GM13976 (cell line): ENCODE data around the gene SGSM2.

Experiments
- DNase-seq: peaks from one replicate; pipeline ENCODE4 v3.0.0; 2012; ENCODE audit warnings: low spot score
- in situ Hi-C: fragments of 300-500 bp; cut with MboI; formaldehyde crosslinking; loops from one replicate; pipeline ENCODE4 v1.12.0; 2022; ENCODE audit warnings: low sequenced_read_pairs, mixed read lengths, inconsistent platforms; ENCODE audit not compliant: unreplicated experiment
- TF ChIP-seq, protein P1 (sequence below): IDR thresholded peaks from 2 replicates; pipeline ENCODE4 v1.5.1; 2012; ENCODE audit warnings: borderline replicate concordance, mild to moderate bottlenecking; ENCODE audit not compliant: insufficient read depth; ENCODE audit errors: extremely low read depth, missing control alignments, control extremely low read depth

The SGSM2 gene

GRCh38 chr17:2375406-2375805 is 38.1 kb downstream of the SGSM2 start:
- TF ChIP-seq, protein P1, sequence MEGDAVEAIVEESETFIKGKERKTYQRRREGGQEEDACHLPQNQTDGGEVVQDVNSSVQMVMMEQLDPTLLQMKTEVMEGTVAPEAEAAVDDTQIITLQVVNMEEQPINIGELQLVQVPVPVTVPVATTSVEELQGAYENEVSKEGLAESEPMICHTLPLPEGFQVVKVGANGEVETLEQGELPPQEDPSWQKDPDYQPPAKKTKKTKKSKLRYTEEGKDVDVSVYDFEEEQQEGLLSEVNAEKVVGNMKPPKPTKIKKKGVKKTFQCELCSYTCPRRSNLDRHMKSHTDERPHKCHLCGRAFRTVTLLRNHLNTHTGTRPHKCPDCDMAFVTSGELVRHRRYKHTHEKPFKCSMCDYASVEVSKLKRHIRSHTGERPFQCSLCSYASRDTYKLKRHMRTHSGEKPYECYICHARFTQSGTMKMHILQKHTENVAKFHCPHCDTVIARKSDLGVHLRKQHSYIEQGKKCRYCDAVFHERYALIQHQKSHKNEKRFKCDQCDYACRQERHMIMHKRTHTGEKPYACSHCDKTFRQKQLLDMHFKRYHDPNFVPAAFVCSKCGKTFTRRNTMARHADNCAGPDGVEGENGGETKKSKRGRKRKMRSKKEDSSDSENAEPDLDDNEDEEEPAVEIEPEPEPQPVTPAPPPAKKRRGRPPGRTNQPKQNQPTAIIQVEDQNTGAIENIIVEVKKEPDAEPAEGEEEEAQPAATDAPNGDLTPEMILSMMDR, result no peak
- in situ Hi-C loops, result no loop called here
- no peak for DNase-seq

GRCh38 chr17:2376107-2376506 is 38.8 kb downstream of the SGSM2 start:
- no peak for DNase-seq

DNA sequence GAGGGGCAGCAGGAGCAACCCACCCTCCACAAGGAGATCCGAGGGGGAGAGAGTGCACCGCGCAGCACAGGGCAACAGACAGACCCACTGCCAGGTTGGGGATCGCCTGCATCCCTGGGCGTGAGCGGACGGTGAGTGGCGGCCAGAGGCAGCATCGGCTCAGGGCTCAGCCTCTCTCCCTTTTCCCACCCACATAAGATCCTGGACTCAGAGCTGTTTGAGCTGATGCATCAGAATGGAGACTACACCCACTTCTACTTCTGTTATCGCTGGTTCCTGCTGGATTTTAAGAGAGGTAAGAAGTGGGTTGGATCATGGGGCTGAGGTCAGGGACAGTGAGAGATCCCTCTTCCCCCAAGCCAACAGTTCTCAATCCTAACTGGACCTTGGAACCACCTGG is 40.4 kb downstream of the SGSM2 start:
- in situ Hi-C loops, result no loop called here
- TF ChIP-seq, protein P1, result no peak
- DNase-seq, result no peak

More at GRCh38 chr17:2376107-2376506, 38.8 kb downstream of the SGSM2 start:
- TF ChIP-seq, protein P1, result no peak
- in situ Hi-C loops, result no loop called here

GRCh38 chr17:2378905-2379304 is 41.6 kb downstream of the SGSM2 start:
- in situ Hi-C loops, result no loop called here
- DNase-seq, result no peak
- TF ChIP-seq, protein P1, result no peak

DNA sequence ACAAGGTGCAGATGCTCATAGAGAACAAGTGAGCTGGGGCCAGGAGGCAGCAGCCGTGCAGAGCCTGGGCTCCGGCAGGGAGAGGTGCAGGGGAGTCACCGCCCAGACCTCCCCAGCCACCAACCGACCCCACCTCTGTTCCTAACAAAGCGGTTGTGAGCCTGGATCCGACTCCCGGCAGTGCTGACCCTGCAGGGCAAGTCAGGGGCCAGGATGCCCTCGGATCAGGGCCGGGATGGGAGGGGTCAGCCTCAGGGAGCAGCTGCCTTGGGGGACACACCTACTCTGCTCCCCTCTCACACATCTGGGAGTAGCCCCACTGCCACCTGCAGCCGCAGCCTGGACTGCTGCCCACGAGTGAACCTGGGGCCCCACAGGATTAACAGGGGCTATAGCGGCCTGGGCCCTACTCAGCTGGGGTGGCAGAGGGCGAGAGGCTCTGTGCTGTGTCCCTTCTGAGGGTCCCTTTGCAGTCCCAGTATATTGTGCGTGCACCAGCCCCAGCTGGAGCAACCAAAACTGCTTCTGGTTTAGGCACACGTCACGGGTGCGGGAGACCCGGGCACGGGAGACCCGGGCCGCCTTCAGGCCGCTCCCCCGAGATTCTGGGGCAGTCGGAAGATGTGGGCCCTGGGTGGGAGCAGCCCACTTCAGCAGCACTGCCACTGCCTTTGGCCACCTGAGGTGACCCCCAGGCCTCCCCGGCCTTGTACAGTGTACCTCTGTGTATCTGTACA is 42.4 kb downstream of the SGSM2 start:
- in situ Hi-C loops, result no loop called here
- TF ChIP-seq, protein P1, result no peak
- no peak for DNase-seq

DNA sequence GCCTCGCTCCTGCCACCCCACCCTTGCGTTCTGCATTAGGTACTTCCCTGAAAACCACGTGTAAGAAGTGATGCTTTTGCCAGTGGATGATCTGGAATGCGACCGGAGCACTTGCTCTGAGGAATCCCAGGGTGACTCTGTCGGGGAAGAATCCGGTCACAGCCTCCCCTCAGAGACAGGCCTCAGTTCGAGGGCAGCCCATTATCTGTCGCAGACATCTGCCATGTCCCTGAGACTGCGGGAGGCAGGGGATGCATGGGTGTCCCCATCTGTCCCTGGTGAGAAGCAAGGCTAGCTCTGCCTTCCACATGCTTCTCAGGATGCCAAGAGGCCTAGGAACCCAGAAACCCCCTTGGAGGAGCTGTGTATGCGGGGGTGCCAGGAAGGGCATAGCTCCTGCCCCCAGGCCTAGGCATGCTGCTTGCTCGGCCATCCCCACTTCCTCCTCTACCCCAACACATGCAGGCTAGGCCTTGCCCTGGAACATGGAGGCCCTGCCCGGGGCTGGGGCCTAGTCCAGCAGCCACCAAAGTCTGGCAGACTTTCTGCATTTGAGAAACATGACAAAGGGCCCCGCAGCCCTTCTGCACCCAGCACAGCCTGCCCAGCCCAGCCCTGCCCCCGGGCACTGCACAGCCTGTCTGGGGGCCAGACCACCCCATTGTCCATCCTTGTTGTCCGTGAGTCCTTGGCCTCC is 43.1 kb downstream of the SGSM2 start:
- no peak for DNase-seq
- in situ Hi-C loops, result no loop called here
- TF ChIP-seq, protein P1, result no peak
